T-helper 1 cell (primary cell): ENCODE results near the gene GLA.

ENCODE experiments used
- DNase-seq, 5 donors: peaks; one replicate each; pipeline ENCODE4 v3.0.0-alpha.2; 2012 to 2020

Gene GLA

GRCh38 chrX:101395789-101396188, 11.9 kb downstream of the GLA start:
- no peak for DNase-seq

- DNase-seq: no peak
Observed at GRCh38 chrX:101394372-101394771, 13.4 kb downstream of the GLA start.

- DNase-seq: no peak
Observed at GRCh38 chrX:101393530-101394305, 14.0 kb downstream of the GLA start.

GRCh38 chrX:101391831-101392230, 15.9 kb downstream of the GLA start:
- DNase-seq: no peak

GRCh38 chrX:101390664-101391525, 16.8 kb downstream of the GLA start, which contains the start of gene RPL36A:
TSS of gene RPL36A (plus strand) at chrX:101391011. CDS start at chrX:101391044, 33 bp downstream.
- peak; percentile 55 to 86 (median 67) for DNase-seq

GRCh38 chrX:101388604-101389003, 19.1 kb downstream of the GLA start:
- no peak for DNase-seq

- DNase-seq: no peak
Observed at GRCh38 chrX:101386542-101386885, 21.2 kb downstream of the GLA start.

GRCh38 chrX:101385795-101386541, 21.8 kb downstream of the GLA start, which contains the start of gene BTK:
TSS of gene BTK (minus strand) at chrX:101386191. CDS start at chrX:101375284, 10,907 bp downstream.
- no peak for DNase-seq

GRCh38 chrX:101385026-101385684, 22.6 kb downstream of the GLA start:
- DNase-seq: no peak

GRCh38 chrX:101383679-101384205, 24.0 kb downstream of the GLA start:
- no peak for DNase-seq

GRCh38 chrX:101377547-101377946, 30.2 kb downstream of the GLA start:
- no peak for DNase-seq

- DNase-seq: no peak
Observed at GRCh38 chrX:101370888-101371504, 36.7 kb downstream of the GLA start.

GRCh38 chrX:101369687-101370086, 38.0 kb downstream of the GLA start:
- DNase-seq: no peak

- DNase-seq: no peak
Observed at GRCh38 chrX:101368800-101369199, 38.9 kb downstream of the GLA start.

GRCh38 chrX:101365301-101365795, 42.4 kb downstream of the GLA start:
- DNase-seq: no peak

- no peak for DNase-seq
Observed at GRCh38 chrX:101362757-101363156, 45.0 kb downstream of the GLA start.

- DNase-seq: no peak
Observed at GRCh38 chrX:101362116-101362515, 45.6 kb downstream of the GLA start.

- DNase-seq: no peak
Observed at GRCh38 chrX:101360390-101360789, 47.3 kb downstream of the GLA start.

- no peak for DNase-seq
Observed at GRCh38 chrX:101359966-101360365, 47.8 kb downstream of the GLA start.

GRCh38 chrX:101357166-101357795, 50.4 kb downstream of the GLA start:
- no peak for DNase-seq

GRCh38 chrX:101349193-101349562, 58.5 kb downstream of the GLA start:
- no peak for DNase-seq
